Muscle layer of colon (tissue), 2 donors: Measurements from ENCODE around the gene COL27A1.

Experiments used
- H3K27ac ChIP-seq: one replicate; pipeline ENCODE4 v1.7.0; 2013; ENCODE audit warnings: low read depth, mild to moderate bottlenecking, low read length, moderate library complexity
- H3K27me3 ChIP-seq, 2 donors: one replicate each; pipeline ENCODE4 v1.7.0; 2013; ENCODE audit warnings: low read length in 2 of 2, mild to moderate bottlenecking in 2 of 2; ENCODE audit not compliant: insufficient read depth in 2 of 2, control insufficient read depth in 1 of 2
- H3K36me3 ChIP-seq: one replicate; pipeline ENCODE4 v1.7.0; 2013; ENCODE audit warnings: mild to moderate bottlenecking, low read length; ENCODE audit not compliant: insufficient read depth
- H3K4me1 ChIP-seq: one replicate; pipeline ENCODE4 v1.7.0; 2013; ENCODE audit warnings: mild to moderate bottlenecking, low read length; ENCODE audit not compliant: insufficient read depth
- H3K4me3 ChIP-seq, 2 donors: one replicate each; pipeline ENCODE4 v1.7.0; 2013; ENCODE audit warnings: low read length in 2 of 2, low read depth in 1 of 2, mild to moderate bottlenecking in 1 of 2, moderate library complexity in 1 of 2
- H3K9ac ChIP-seq: one replicate; pipeline ENCODE4 v1.7.0; 2013; ENCODE audit warnings: low read length
- H3K9me3 ChIP-seq: one replicate; pipeline ENCODE4 v1.7.0; 2013; ENCODE audit warnings: mild to moderate bottlenecking, low read length
- donor health status: abdominal sarcoma.
- donor health status: Adenocarcinoma of cecum.

Gene COL27A1

GRCh38 chr9:114271556-114272510, 116.5 kb downstream of the COL27A1 start:
- Histone ChIP-seq H3K27me3 (no peaks in the 10 kb centered on the region), H3K27ac (no peak overlapping the region), H3K36me3 (no peaks in the 10 kb centered on the region), H3K4me1 (no peaks in the 10 kb centered on the region), H3K4me3 (no peak overlapping the region), H3K9ac (no peak overlapping the region), H3K9me3 (no peaks in the 10 kb centered on the region)

- H3K4me3 ChIP-seq: no peak overlapping the region
- no peaks in the 10 kb centered on the region for H3K36me3 ChIP-seq
- H3K27ac ChIP-seq: no peak overlapping the region
These were observed 117.5 kb downstream of the COL27A1 start for GRCh38 chr9:114272739-114273431.

GRCh38 chr9:114273461-114273881, 118.1 kb downstream of the COL27A1 start:
- H3K4me1 ChIP-seq: no peaks in the 10 kb centered on the region
- H3K27ac ChIP-seq: no peak overlapping the region
- no peak overlapping the region for H3K4me3 ChIP-seq
- no peak overlapping the region for H3K9ac ChIP-seq
- no peaks in the 10 kb centered on the region for H3K9me3 ChIP-seq
- H3K27me3 ChIP-seq: no peaks in the 10 kb centered on the region
- H3K36me3 ChIP-seq: no peaks in the 10 kb centered on the region

More at GRCh38 chr9:114272739-114273431, 117.5 kb downstream of the COL27A1 start:
- H3K27me3 ChIP-seq: no peaks in the 10 kb centered on the region
- H3K9ac ChIP-seq: no peak overlapping the region
- no peaks in the 10 kb centered on the region for H3K4me1 ChIP-seq
- no peaks in the 10 kb centered on the region for H3K9me3 ChIP-seq

GRCh38 chr9:114274217-114274616, 118.9 kb downstream of the COL27A1 start:
- no peak overlapping the region for H3K27ac ChIP-seq
- no peaks in the 10 kb centered on the region for H3K36me3 ChIP-seq
- H3K9me3 ChIP-seq: no peaks in the 10 kb centered on the region
- H3K4me1 ChIP-seq: no peaks in the 10 kb centered on the region
- H3K9ac ChIP-seq: no peak overlapping the region
- no peaks in the 10 kb centered on the region for H3K27me3 ChIP-seq
- no peak overlapping the region for H3K4me3 ChIP-seq

- Histone ChIP-seq H3K4me1 (no peaks in the 10 kb centered on the region), H3K27ac (no peak overlapping the region)
These were observed 120.1 kb downstream of the COL27A1 start for GRCh38 chr9:114275246-114276004.

GRCh38 chr9:114276908-114277821, 121.8 kb downstream of the COL27A1 start:
- Histone ChIP-seq H3K27ac (no peak overlapping the region), H3K9me3 (no peaks in the 10 kb centered on the region), H3K9ac (no peak overlapping the region), H3K27me3 (no peaks in the 10 kb centered on the region), H3K4me3 (no peak overlapping the region), H3K36me3 (no peaks in the 10 kb centered on the region), H3K4me1 (no peaks in the 10 kb centered on the region)

More at GRCh38 chr9:114275246-114276004, 120.1 kb downstream of the COL27A1 start:
- Histone ChIP-seq H3K9me3 (no peaks in the 10 kb centered on the region), H3K27me3 (no peaks in the 10 kb centered on the region), H3K4me3 (no peak overlapping the region), H3K36me3 (no peaks in the 10 kb centered on the region), H3K9ac (no peak overlapping the region)

- Histone ChIP-seq H3K4me3 (no peak overlapping the region), H3K27me3 (no peaks in the 10 kb centered on the region), H3K9ac (no peak overlapping the region), H3K36me3 (no peaks in the 10 kb centered on the region), H3K27ac (no peak overlapping the region), H3K9me3 (no peaks in the 10 kb centered on the region), H3K4me1 (no peaks in the 10 kb centered on the region)
These were observed 123.0 kb downstream of the COL27A1 start for GRCh38 chr9:114278356-114278755.

- H3K9me3 ChIP-seq: no peaks in the 10 kb centered on the region
- H3K36me3 ChIP-seq: no peaks in the 10 kb centered on the region
- H3K27ac ChIP-seq: no peak overlapping the region
- no peaks in the 10 kb centered on the region for H3K27me3 ChIP-seq
- no peak overlapping the region for H3K4me3 ChIP-seq
- H3K9ac ChIP-seq: no peak overlapping the region
- H3K4me1 ChIP-seq: no peaks in the 10 kb centered on the region
These were observed 123.7 kb downstream of the COL27A1 start for GRCh38 chr9:114278881-114279570.

GRCh38 chr9:114279693-114280092, 124.4 kb downstream of the COL27A1 start:
- no peak overlapping the region for H3K9ac ChIP-seq
- no peaks in the 10 kb centered on the region for H3K9me3 ChIP-seq
- no peaks in the 10 kb centered on the region for H3K36me3 ChIP-seq
- no peaks in the 10 kb centered on the region for H3K27me3 ChIP-seq
- H3K4me3 ChIP-seq: no peak overlapping the region
- no peak overlapping the region for H3K27ac ChIP-seq
- no peaks in the 10 kb centered on the region for H3K4me1 ChIP-seq
